ENCODE measurements around the gene LYPD4.
A peak's percentile ranks its signal among the peaks of the same experiment; 100 is the strongest.
"Not testable (repeated sequence)": the region's sequence is repeated elsewhere in the genome, so short reads cannot be mapped to it uniquely, and the experiment has no call there.

Gene LYPD4

GRCh38 chr19:41796901-41797300 lies 47.6 kb downstream of the LYPD4 start:
- no peak for DNase-seq

DNA sequence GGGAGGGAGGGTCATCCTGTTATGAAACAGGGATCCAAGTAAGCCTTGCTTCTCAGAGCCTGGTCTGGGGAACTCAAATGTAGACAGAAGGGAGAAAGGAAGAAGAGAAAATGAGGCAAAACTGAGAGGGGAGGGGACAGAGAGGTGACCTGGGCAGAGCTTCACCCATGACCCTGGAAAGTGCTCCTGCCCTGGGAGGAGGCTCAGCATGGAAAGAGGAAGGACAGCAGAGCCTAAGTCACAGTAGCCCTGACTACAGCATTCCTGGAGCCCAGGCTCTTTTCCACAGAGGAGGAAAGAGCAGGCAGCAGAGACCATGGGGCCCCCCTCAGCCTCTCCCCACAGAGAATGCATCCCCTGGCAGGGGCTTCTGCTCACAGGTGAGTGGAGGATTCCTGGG lies 48.1 kb downstream of the LYPD4 start, which contains the start of gene CEACAM3:
CEACAM3 (plus strand) TSS at position 226 of the 400 bp plus-strand sequence; CDS start at position 317, 91 bp downstream.
- no peak for DNase-seq

DNA sequence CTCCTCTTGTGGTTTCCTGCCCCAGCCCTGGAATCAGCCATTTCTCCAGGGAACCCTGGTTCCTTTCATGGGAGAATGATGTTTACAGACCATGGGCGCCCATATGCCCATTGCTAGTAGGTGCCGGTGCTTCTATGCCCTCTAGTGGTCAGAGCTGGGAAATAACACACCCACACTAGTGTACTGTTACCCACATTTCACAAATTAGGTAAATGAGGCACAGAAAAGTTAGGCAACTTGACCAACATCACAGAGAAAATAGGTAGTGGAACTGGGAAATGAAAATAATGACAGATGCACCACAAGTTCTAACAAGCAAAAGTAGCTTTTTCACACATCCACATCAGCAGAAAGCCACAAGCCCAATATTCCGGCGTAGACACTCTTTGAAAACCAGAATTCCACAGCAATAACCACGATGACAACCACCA lies 49.4 kb downstream of the LYPD4 start:
- peak; percentile 7 to 56 for DNase-seq

DNA sequence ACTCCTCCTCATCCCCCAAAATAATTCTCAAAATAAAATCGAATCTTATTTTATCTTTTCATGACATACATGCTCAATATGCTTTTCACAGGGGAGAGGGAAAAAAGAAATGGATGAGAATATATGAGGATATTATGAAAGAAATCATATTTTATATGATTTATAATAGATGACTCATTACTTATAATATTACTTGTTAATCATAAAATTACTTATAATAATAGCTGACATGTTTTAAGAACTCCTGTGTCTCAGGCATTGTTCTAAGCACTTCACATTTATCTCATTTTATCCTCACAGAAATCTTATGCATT lies 51.1 kb downstream of the LYPD4 start:
- no peak for DNase-seq

- DNase-seq: peak in 1 of 2 experiments; percentile 53
Measured at GRCh38 chr19:41792513-41793413, 51.7 kb downstream of the LYPD4 start.

DNA sequence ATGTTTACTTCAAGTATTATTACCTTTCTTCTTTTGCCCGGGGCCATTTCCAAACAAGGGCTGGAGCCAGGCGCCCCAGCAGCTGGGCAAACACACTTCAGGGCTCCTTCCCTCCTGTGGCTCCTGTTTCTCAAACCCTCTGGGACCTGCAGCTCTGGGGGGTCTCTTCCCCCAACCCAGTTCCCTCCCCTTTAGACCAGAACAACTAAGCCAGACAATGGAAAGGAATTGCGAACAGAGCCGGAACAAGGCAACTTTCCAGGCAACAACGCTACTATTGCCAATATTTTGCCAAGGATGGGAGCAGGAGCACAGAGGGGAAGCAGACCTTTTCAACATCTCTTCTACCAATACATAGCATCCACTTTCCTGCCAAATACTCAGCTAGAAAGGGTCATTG lies 55.4 kb downstream of the LYPD4 start:
- not testable (repeated sequence) for DNase-seq

- not testable (repeated sequence) for DNase-seq
Measured at GRCh38 chr19:41788518-41788917, 56.0 kb downstream of the LYPD4 start.
